Measurements from ENCODE around the gene CTSD. TPM values are rescaled to one million over a fixed set of nuclear protein-coding genes. Genes with fewer than 3 reads are reported as not detected.

CTSD gene
- total and polyA plus RNA-seq, 2 of the 8 experiments (the other 6 are each of a cell fraction or from before 2014, with no cell fraction given): 169 to 173 TPM

GRCh38 chr11:1791912-1792311, 28.2 kb upstream of the CTSD start:
- Histone ChIP-seq H3K9ac (replicated peaks in 1 of 4; ENCODE audit: extremely low read depth in 1 of 4, low read depth in 3 of 4, low read length in 3 of 4) (no peak overlapping the region), H3K27me3 (replicated peaks in 1 of 4; ENCODE audit: control insufficient read depth in 3 of 4, extremely low read depth in 1 of 4, insufficient read depth in 3 of 4, low read length in 3 of 4) (peaks cover 0 to 3% (median 1%) of the 10 kb centered on the region in 4 experiments; a peak in 1 of 7 replicates), H3K18ac (ENCODE audit: extremely low read depth, low read length) (no peak overlapping the region), H4K20me1 (replicated peaks in 1 of 2; ENCODE audit: control insufficient read depth in 1 of 2, insufficient read depth in 2 of 2, low read length in 2 of 2) (no peaks in the 10 kb centered on the region), H3K23ac (ENCODE audit: insufficient read length) (no peak overlapping the region), H3K4ac (replicated peaks; ENCODE audit: insufficient read length, low read depth, low read length) (no peak overlapping the region), H2BK20ac (ENCODE audit: low read length) (no peak overlapping the region), H2AK5ac (ENCODE audit: low read depth, low read length) (no peak overlapping the region), H3K23me2 (ENCODE audit: low read depth, low read length) (no peaks in the 10 kb centered on the region; the same call in 1 of the 2 replicates), H3K79me2 (ENCODE audit: control insufficient read depth in 1 of 2, insufficient read depth in 2 of 2, low read length in 2 of 2) (no peaks in the 10 kb centered on the region), H3K56ac (replicated peaks; ENCODE audit: insufficient read length, low read depth, low read length) (no peak overlapping the region), H4K8ac (ENCODE audit: extremely low read depth, insufficient read depth, low read length) (no peak overlapping the region), H2BK120ac (replicated peaks; ENCODE audit: low read depth, low read length) (no peak overlapping the region), H3K36me3 (ENCODE audit: control insufficient read depth in 2 of 4, insufficient read depth in 4 of 4, low read length in 3 of 4) (no peaks in the 10 kb centered on the region), H2AFZ (ENCODE audit: low read length) (no peak overlapping the region), H4K91ac (replicated peaks; ENCODE audit: insufficient read length, low read length) (no peak overlapping the region), H2BK12ac (ENCODE audit: low read depth, low read length) (no peak overlapping the region), H3K14ac (ENCODE audit: insufficient read length) (no peak overlapping the region), H3K4me1 (replicated peaks in 1 of 4; ENCODE audit: control insufficient read depth in 3 of 4, insufficient read depth in 4 of 4, low read length in 3 of 4) (no peaks in the 10 kb centered on the region), H4K5ac (ENCODE audit: insufficient read length, low read depth, low read length) (no peak overlapping the region), H3K4me2 (ENCODE audit: insufficient read depth in 1 of 2, low read depth in 2 of 2, low read length in 2 of 2) (no peak overlapping the region), H2BK15ac (ENCODE audit: low read length) (no peak overlapping the region), H3K27ac (ENCODE audit: low read depth, low read length) (no peak overlapping the region), H3K79me1 (ENCODE audit: low read depth, low read length) (no peaks in the 10 kb centered on the region), H3K9me3 (ENCODE audit: insufficient read depth in 2 of 2, low read depth in 1 of 2, low read length in 1 of 2) (no peaks in the 10 kb centered on the region), H3K4me3 (ENCODE audit: extremely low read depth in 1 of 4, insufficient read depth in 2 of 4, low read depth in 3 of 4, low read length in 4 of 4) (no peak overlapping the region), H2BK5ac (ENCODE audit: low read depth, low read length) (no peak overlapping the region)
- DNase-seq (ENCODE audit: low read depth in 1 of 2, low spot score in 2 of 2) (no peak), FAIRE-seq (no peak)
- ChIA-PET POLR2A (ENCODE audit: partially characterized antibody) (no interaction called here), CTCF (ENCODE audit: partially characterized antibody) (interaction anchor here (0.6 to 3.7 kb wide), 6 partner anchors 19 to 144 kb away, joined by 3 to 11 read pairs (median 4); no protein-coding TSS in a partner anchor)
- WGBS, 2 experiments (ENCODE audit: extremely low coverage in 1 of 2, insufficient coverage in 1 of 2, insufficient read length in 1 of 2, insufficient replicate concordance in 2 of 2, low coverage in 1 of 2, low lambda C conversion rate in 2 of 2, missing lambda C conversion rate in 1 of 2): 87% methylated on average over 6 of the region's 6 CpGs; no CpG with 5 or more reads in 1 of the 2 experiments
- TF ChIP-seq RXRA (IDR thresholded peaks at IDR 0.05; ENCODE audit: insufficient read depth, low read depth, low read length): no peak
- TF ChIP-seq KDM5A (IDR thresholded peaks at IDR 0.05; ENCODE audit: low read length): no peak
